ENCODE results near the gene NFIC. TPM values are rescaled to one million over a fixed set of nuclear protein-coding genes. Genes with fewer than 3 reads are reported as not detected.
"Not testable (repeated sequence)": the region's sequence is repeated elsewhere in the genome, so short reads cannot be mapped to it uniquely, and the experiment has no call there.

NFIC gene
- total RNA-seq, 1 donor from 2014 or later = 38.3 TPM

DNA sequence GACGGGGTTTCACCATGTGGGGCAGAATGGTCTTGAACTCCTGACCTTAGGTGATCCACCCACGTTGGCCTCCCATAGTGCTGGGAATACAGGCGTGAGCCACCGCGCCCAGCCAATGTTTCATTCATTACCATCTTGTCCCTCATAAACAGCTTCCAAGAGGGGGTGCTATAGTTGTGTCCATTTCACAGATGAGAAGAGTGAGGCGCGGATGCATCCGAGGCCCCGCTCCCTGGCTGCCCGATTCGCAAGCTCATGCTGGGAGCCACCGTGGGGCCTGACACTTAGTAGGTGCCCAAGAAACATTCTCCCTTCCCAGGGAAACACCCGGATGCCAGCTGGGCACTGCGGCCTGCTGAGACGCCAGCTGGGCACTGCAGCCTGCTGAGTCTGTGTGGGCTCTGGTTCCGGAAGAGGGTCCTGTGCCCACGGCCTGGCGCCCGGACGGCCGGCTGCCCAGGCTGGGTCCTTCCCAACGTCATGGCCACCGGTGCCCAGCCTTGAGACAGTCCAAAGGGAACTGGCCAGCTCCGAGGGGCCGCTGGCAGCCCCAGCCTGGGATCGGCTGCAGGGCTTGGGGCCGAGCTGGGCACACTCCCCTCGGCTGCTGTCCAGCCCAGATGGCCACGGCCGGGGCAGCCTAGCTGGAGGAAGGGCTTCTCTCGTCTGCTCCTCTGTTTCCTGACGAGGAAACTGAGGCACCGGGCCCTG lies 54.7 kb downstream of the NFIC start:
- FAIRE-seq = no peak
- Histone ChIP-seq H3K27ac (ENCODE audit: low read depth, low read length) (no peak overlapping the region), H3K27me3 (ENCODE audit: insufficient read depth, low read length) (no peaks in the 10 kb centered on the region), H3K4me1 (ENCODE audit: insufficient read depth, low read length) (peaks cover 2% of the 10 kb centered on the region), H3K4me2 (ENCODE audit: low read length) (no peak overlapping the region), H3K4me3 (ENCODE audit: insufficient read depth, low read depth, low read length) (no peak overlapping the region), H3K9ac (ENCODE audit: low read length) (no peak overlapping the region), H4K20me1 (ENCODE audit: insufficient read depth, low read length) (peaks cover 9% of the 10 kb centered on the region), H3K9me3 (ENCODE audit: insufficient read depth, low read depth, low read length) (no peaks in the 10 kb centered on the region), H2AFZ (ENCODE audit: low read depth, low read length) (no peak overlapping the region), H3K36me3 (ENCODE audit: insufficient read depth, low read length) (no peaks in the 10 kb centered on the region), H3K79me2 (ENCODE audit: insufficient read depth, low read length) (peaks cover 50% of the 10 kb centered on the region)
- no peak overlapping the region for H3K4me3 Mint-ChIP-seq (ENCODE audit: unreplicated experiment)
- no peak for DNase-seq (ENCODE audit: low read depth)
- H3K27ac Mint-ChIP-seq (ENCODE audit: unreplicated experiment) = no peak overlapping the region
- H3K27me3 Mint-ChIP-seq (ENCODE audit: low read depth, unreplicated experiment) = no peaks in the 10 kb centered on the region
- no peak for TF ChIP-seq EZH2 (IDR thresholded peaks at IDR 0.05; ENCODE audit: insufficient read depth, low read length)
- TF ChIP-seq, protein P1, sequence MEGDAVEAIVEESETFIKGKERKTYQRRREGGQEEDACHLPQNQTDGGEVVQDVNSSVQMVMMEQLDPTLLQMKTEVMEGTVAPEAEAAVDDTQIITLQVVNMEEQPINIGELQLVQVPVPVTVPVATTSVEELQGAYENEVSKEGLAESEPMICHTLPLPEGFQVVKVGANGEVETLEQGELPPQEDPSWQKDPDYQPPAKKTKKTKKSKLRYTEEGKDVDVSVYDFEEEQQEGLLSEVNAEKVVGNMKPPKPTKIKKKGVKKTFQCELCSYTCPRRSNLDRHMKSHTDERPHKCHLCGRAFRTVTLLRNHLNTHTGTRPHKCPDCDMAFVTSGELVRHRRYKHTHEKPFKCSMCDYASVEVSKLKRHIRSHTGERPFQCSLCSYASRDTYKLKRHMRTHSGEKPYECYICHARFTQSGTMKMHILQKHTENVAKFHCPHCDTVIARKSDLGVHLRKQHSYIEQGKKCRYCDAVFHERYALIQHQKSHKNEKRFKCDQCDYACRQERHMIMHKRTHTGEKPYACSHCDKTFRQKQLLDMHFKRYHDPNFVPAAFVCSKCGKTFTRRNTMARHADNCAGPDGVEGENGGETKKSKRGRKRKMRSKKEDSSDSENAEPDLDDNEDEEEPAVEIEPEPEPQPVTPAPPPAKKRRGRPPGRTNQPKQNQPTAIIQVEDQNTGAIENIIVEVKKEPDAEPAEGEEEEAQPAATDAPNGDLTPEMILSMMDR (IDR thresholded peaks at IDR 0.05; ENCODE audit: insufficient read depth, low read depth, low read length) = no peak
- no peaks in the 10 kb centered on the region for H3K36me3 Mint-ChIP-seq (ENCODE audit: low read depth, unreplicated experiment)
- H3K4me1 Mint-ChIP-seq (ENCODE audit: low read depth, unreplicated experiment) = no peaks in the 10 kb centered on the region
- H3K9me3 Mint-ChIP-seq (ENCODE audit: unreplicated experiment) = no peaks in the 10 kb centered on the region

DNA sequence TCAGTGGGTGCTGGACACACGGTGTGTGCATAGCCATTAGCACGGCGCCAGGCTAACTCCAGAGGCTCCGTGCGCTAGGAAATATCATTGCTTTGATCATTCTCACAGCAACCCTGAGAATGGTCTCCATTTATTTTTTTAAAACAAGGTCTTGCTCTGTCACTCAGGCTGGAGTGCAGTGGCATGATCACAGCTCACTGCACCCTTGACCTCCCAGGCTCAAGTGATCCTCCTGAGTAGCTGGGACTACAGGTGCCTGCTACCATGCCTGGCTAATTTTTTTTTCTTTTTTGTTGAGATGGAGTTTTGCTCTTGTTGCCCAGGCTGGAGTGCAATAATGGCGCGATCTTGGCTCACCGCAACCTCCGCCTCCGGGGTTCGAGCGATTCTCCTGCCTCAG lies 55.3 kb downstream of the NFIC start:
- not testable (repeated sequence) for H3K27ac Mint-ChIP-seq (ENCODE audit: unreplicated experiment); H3K27me3 ChIP-seq (ENCODE audit: insufficient read depth, low read length); H3K4me3 ChIP-seq (ENCODE audit: insufficient read depth, low read depth, low read length); H3K27ac ChIP-seq (ENCODE audit: low read depth, low read length); H3K36me3 ChIP-seq (ENCODE audit: insufficient read depth, low read length); H3K9me3 ChIP-seq (ENCODE audit: insufficient read depth, low read depth, low read length); H4K20me1 ChIP-seq (ENCODE audit: insufficient read depth, low read length); FAIRE-seq; H3K9ac ChIP-seq (ENCODE audit: low read length); H3K27me3 Mint-ChIP-seq (ENCODE audit: low read depth, unreplicated experiment); DNase-seq (ENCODE audit: low read depth); H3K9me3 Mint-ChIP-seq (ENCODE audit: unreplicated experiment); H3K36me3 Mint-ChIP-seq (ENCODE audit: low read depth, unreplicated experiment); H3K4me1 ChIP-seq (ENCODE audit: insufficient read depth, low read length); H3K4me3 Mint-ChIP-seq (ENCODE audit: unreplicated experiment); H2AFZ ChIP-seq (ENCODE audit: low read depth, low read length); H3K4me1 Mint-ChIP-seq (ENCODE audit: low read depth, unreplicated experiment); H3K4me2 ChIP-seq (ENCODE audit: low read length)
- H3K79me2 ChIP-seq (ENCODE audit: insufficient read depth, low read length) = peaks cover 55% of the 10 kb centered on the region

DNA sequence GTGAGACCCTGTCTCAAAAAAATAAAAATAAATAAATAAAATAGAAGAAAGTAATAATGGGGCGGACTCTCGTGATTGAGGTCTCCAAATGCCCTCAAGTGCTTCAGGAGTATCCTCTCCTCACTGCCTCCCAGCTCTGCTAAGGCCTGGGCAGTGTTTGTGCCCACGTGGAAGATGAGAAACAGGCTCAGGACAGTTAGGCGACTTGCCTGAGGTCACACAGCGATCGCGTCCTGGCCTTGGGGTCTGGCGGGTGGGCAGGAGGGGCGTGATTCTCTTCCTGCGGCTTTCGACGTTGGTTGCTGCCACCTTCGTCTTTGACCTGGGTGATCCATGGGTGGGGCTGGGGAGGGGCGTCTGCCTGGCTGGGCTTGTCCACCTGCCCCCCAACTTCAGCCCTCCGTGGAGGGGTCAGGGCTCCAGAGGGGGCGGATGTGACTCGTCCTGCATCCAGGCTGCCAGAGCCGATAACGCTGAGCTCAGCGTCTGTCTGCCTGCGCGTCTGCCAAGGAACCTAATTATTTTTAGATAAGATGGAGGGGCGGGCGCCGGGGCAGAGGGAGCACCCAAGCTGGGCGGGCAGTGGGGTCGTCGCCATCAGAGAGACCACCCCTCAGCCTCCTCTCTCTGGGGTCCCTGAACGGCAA lies 56.9 kb downstream of the NFIC start:
- Histone ChIP-seq H3K4me2 (ENCODE audit: low read length) (peak overlapping the region; percentile 26), H3K9me3 (ENCODE audit: insufficient read depth, low read depth, low read length) (no peaks in the 10 kb centered on the region), H3K4me1 (ENCODE audit: insufficient read depth, low read length) (peaks cover 6% of the 10 kb centered on the region), H3K27me3 (ENCODE audit: insufficient read depth, low read length) (no peaks in the 10 kb centered on the region), H3K27ac (ENCODE audit: low read depth, low read length) (no peak overlapping the region), H3K36me3 (ENCODE audit: insufficient read depth, low read length) (no peaks in the 10 kb centered on the region), H4K20me1 (ENCODE audit: insufficient read depth, low read length) (peaks cover 9% of the 10 kb centered on the region), H3K79me2 (ENCODE audit: insufficient read depth, low read length) (peaks cover 50% of the 10 kb centered on the region), H3K4me3 (ENCODE audit: insufficient read depth, low read depth, low read length) (no peak overlapping the region), H3K9ac (ENCODE audit: low read length) (no peak overlapping the region), H2AFZ (ENCODE audit: low read depth, low read length) (no peak overlapping the region)
- no peak for TF ChIP-seq EZH2 (IDR thresholded peaks at IDR 0.05; ENCODE audit: insufficient read depth, low read length)
- TF ChIP-seq, protein P1 (IDR thresholded peaks at IDR 0.05; ENCODE audit: insufficient read depth, low read depth, low read length) = no peak
- no peak overlapping the region for H3K4me3 Mint-ChIP-seq (ENCODE audit: unreplicated experiment)
- peaks cover 4% of the 10 kb centered on the region for H3K9me3 Mint-ChIP-seq (ENCODE audit: unreplicated experiment)
- no peak for FAIRE-seq
- H3K27me3 Mint-ChIP-seq (ENCODE audit: low read depth, unreplicated experiment) = peaks cover 2% of the 10 kb centered on the region
- H3K36me3 Mint-ChIP-seq (ENCODE audit: low read depth, unreplicated experiment) = peaks cover 9% of the 10 kb centered on the region
- H3K4me1 Mint-ChIP-seq (ENCODE audit: low read depth, unreplicated experiment) = no peaks in the 10 kb centered on the region
- DNase-seq (ENCODE audit: low read depth) = no peak
- H3K27ac Mint-ChIP-seq (ENCODE audit: unreplicated experiment) = no peak overlapping the region

Measured in astrocyte (in vitro differentiated cells and primary cell).